K562 (cell line): Measurements from ENCODE around the gene VSIG10L. TPM values are rescaled to one million over a fixed set of nuclear protein-coding genes. Genes with fewer than 3 reads are reported as not detected.

Experiments
- BRD9 ChIP-seq: fragments of 450-650 bp; IDR thresholded peaks from 2 replicates; pipeline ENCODE4 v1.6.1; 2018; ENCODE audit warnings: low read depth; ENCODE audit not compliant: partially characterized antibody
- FOXJ2 ChIP-seq: fragments of 200-800 bp; sonication (Bioruptor generic); IDR thresholded peaks from 2 replicates; pipeline ENCODE4 v1.6.1; 2016; ENCODE audit warnings: missing genetic modification characterization, missing compliant biosample characterization
- FOXK1 ChIP-seq: sonication (generic); formaldehyde crosslinking; IDR thresholded peaks from 2 replicates; pipeline ENCODE4 v1.8.0; 2022; ENCODE audit warnings: missing genetic modification reagents, mild to moderate bottlenecking, borderline replicate concordance
- GTF2F1 ChIP-seq: IDR thresholded peaks from 2 replicates; pipeline ENCODE4 v1.6.1; 2011; ENCODE audit warnings: low read depth, low read length, improper control_type of control experiment
- HDAC1 ChIP-seq, 2 experiments: fragments of 450-650 bp; IDR thresholded peaks; 2 replicates each; pipeline ENCODE4 v1.6.1; 2016 to 2017; ENCODE audit warnings: inconsistent platforms in 1 of 2, mild to moderate bottlenecking in 1 of 2, moderate library complexity in 1 of 2
- KLF10 ChIP-seq: fragments of 250-450 bp; sonication (Bioruptor Pico); IDR thresholded peaks from 2 replicates; pipeline ENCODE4 v1.6.1; 2021; ENCODE audit warnings: matching md5 sums
- LARP7 ChIP-seq: fragments of 450-650 bp; IDR thresholded peaks from 2 replicates; pipeline ENCODE4 v1.6.1; 2016
- NCOA1 ChIP-seq: fragments of 450-650 bp; IDR thresholded peaks from 2 replicates; pipeline ENCODE4 v1.6.1; 2016; ENCODE audit warnings: low read depth
- NCOR1 ChIP-seq: fragments of 450-650 bp; IDR thresholded peaks from 2 replicates; pipeline ENCODE4 v1.6.1; 2016; ENCODE audit warnings: mild to moderate bottlenecking, moderate library complexity
- NELFE ChIP-seq: IDR thresholded peaks from 2 replicates; pipeline ENCODE4 v1.6.1; 2011; ENCODE audit warnings: mild to moderate bottlenecking; ENCODE audit not compliant: insufficient read depth, insufficient read length
- NEUROD1 ChIP-seq: fragments of 150-350 bp; IDR thresholded peaks from 2 replicates; pipeline ENCODE4 v1.6.1; 2014; ENCODE audit warnings: borderline replicate concordance, low read length, low read depth; ENCODE audit not compliant: partially characterized antibody
- NR1H2 ChIP-seq: sonication (generic); formaldehyde crosslinking; IDR thresholded peaks from 2 replicates; pipeline ENCODE4 v1.4.0; 2020; ENCODE audit warnings: mild to moderate bottlenecking, missing genetic modification reagents
- POLR2AphosphoS5 ChIP-seq: IDR thresholded peaks from 2 replicates; pipeline ENCODE4 v1.6.1; 2011; ENCODE audit warnings: mild to moderate bottlenecking, low read depth, low read length, moderate library complexity; ENCODE audit not compliant: control insufficient read depth, insufficient read depth
- SIN3A ChIP-seq, 2 experiments: fragments of 150-350 bp in 1 of 2; IDR thresholded peaks; 2 replicates each; pipeline ENCODE4 v1.6.1; 2011 to 2016; ENCODE audit warnings: borderline replicate concordance in 2 of 2, low read depth in 2 of 2, low read length in 2 of 2, mild to moderate bottlenecking in 2 of 2, moderate library complexity in 2 of 2; ENCODE audit not compliant: control insufficient read depth in 1 of 2
- SRSF1 ChIP-seq: fragments of 200-400 bp; formaldehyde crosslinking; IDR thresholded peaks from 2 replicates; pipeline ENCODE4 v1.6.1; 2017; ENCODE audit warnings: mild to moderate bottlenecking, low read depth, low read length, moderate library complexity
- TSC22D4 ChIP-seq: fragments of 450-650 bp; IDR thresholded peaks from 2 replicates; pipeline ENCODE4 v1.6.1; 2016; ENCODE audit warnings: missing genetic modification characterization, missing biosample characterization, control low read depth
- ZBED1 ChIP-seq: IDR thresholded peaks from 2 replicates; pipeline ENCODE4 v1.6.1; 2014
- ZNF12 ChIP-seq: sonication (generic); formaldehyde crosslinking; IDR thresholded peaks from 2 replicates; pipeline ENCODE4 v1.4.0; 2020; ENCODE audit warnings: mild to moderate bottlenecking, missing genetic modification reagents
- ZNF77 ChIP-seq: fragments of 250-450 bp; sonication (Bioruptor Pico); IDR thresholded peaks from 2 replicates; pipeline ENCODE4 v1.5.0; 2020
- polyA plus RNA-seq, 8 experiments: library from polyadenylated mRNA; depleted of rRNA in 4 of 8; stranded (reverse) in 5 of 8; unstranded in 3 of 8; fragments of >200 nt; fragmentation: Nextera tagmentation in 2 of 8; fragmentation: Illumina TruSeq in 1 of 8; extraction: Ambion mirVana in 2 of 8; extraction: Trizol in 1 of 8; gene quantifications; 2 replicates each; pipeline versions ENCODE4 v1.2.1 to v1.2.3, GENCODE V29; 2011 to 2014; ENCODE audit warnings: inconsistent platforms in 1 of 8, missing spikeins in 1 of 8
- total RNA-seq, 7 experiments: library from RNA; depleted of rRNA in 6 of 7; stranded (reverse); fragments of >200 nt in 6 of 7; fragmentation: Illumina TruSeq in 2 of 7; extraction: Trizol in 2 of 7; gene quantifications; 2 replicates each; pipeline versions ENCODE4 v1.2.1 to v1.2.3, GENCODE V29; 2011 to 2021; ENCODE audit warnings: low replicate concordance in 1 of 7
- TF ChIP-seq, protein P1 (sequence below): sonication (generic); formaldehyde crosslinking; IDR thresholded peaks from 2 replicates; pipeline ENCODE4 v1.8.1; 2023; ENCODE audit warnings: missing genetic modification reagents, mild to moderate bottlenecking, borderline replicate concordance
- TF ChIP-seq, protein P2 (sequence below): fragments of 450-650 bp; formaldehyde crosslinking; IDR thresholded peaks from 2 replicates; pipeline ENCODE4 v1.4.0; 2020; ENCODE audit warnings: mild to moderate bottlenecking, moderate library complexity
- TF ChIP-seq, protein P3 (sequence below): sonication (generic); IDR thresholded peaks from 2 replicates; pipeline ENCODE4 v1.6.1; 2016

Gene VSIG10L
- total and polyA plus RNA-seq, 9 of the 15 experiments (the other 6 are each of a cell fraction or from before 2014, with no cell fraction given) = 1.1 to 7.6 (median 2.2) TPM

DNA sequence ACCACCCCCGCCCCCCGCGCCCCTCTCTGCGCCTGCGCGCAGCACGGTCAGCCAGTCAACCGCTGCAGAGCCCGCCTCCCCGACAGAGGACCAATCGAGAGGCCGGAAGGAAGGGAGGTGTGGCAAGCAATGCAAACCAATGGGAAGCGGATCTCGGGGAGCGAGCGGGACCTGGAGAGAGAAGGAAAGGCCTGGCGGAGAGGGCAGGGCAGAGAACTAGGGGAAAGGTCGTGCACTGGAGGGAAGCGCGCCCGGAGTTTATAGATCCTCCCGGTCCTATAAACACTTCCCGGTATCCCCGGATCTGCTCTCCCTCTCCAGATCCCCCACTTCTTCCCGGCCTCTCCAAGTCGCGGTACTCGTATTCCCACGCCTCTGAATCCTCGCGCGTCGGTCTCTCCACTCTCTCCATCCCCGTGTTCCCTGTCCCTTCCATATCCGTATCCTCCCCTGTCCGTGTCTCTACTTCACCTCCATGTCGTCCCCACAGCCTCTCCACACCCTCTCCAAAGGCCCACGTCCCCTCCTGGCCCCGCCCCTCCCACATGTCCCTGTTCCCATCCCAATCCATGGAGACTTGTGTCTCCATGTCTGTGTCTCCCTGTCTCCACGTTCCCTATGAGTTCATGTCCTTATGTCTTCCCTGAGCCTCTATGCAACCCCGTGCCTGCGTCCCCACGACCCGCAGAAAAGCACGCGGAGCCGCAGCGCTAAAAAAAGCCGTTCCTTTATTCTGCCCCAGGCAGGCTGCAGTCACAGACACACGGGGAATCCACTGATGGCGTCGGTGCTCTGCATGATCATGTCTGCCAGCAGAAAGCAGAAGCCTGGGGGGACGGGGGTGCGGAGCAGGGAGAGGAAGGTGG is 24.7 kb upstream of the VSIG10L start (continued):
- TF ChIP-seq, protein P1, sequence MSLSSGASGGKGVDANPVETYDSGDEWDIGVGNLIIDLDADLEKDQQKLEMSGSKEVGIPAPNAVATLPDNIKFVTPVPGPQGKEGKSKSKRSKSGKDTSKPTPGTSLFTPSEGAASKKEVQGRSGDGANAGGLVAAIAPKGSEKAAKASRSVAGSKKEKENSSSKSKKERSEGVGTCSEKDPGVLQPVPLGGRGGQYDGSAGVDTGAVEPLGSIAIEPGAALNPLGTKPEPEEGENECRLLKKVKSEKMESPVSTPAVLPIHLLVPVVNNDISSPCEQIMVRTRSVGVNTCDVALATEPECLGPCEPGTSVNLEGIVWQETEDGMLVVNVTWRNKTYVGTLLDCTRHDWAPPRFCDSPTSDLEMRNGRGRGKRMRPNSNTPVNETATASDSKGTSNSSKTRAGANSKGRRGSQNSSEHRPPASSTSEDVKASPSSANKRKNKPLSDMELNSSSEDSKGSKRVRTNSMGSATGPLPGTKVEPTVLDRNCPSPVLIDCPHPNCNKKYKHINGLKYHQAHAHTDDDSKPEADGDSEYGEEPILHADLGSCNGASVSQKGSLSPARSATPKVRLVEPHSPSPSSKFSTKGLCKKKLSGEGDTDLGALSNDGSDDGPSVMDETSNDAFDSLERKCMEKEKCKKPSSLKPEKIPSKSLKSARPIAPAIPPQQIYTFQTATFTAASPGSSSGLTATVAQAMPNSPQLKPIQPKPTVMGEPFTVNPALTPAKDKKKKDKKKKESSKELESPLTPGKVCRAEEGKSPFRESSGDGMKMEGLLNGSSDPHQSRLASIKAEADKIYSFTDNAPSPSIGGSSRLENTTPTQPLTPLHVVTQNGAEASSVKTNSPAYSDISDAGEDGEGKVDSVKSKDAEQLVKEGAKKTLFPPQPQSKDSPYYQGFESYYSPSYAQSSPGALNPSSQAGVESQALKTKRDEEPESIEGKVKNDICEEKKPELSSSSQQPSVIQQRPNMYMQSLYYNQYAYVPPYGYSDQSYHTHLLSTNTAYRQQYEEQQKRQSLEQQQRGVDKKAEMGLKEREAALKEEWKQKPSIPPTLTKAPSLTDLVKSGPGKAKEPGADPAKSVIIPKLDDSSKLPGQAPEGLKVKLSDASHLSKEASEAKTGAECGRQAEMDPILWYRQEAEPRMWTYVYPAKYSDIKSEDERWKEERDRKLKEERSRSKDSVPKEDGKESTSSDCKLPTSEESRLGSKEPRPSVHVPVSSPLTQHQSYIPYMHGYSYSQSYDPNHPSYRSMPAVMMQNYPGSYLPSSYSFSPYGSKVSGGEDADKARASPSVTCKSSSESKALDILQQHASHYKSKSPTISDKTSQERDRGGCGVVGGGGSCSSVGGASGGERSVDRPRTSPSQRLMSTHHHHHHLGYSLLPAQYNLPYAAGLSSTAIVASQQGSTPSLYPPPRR (CRISPR knock-in tag) = 0 out of 2 replicates have a peak, but pooled peaks have one; percentile 29
- no peak for TF ChIP-seq NELFE
- TF ChIP-seq POLR2AphosphoS5 = peak; percentile 94
- peak; percentile 51; the same call in 1 of the 2 replicates for TF ChIP-seq NCOA1
- peak in 1 of 2 experiments; percentile 65; a peak in 1 of 4 replicates for TF ChIP-seq SIN3A (IDR thresholded peaks at IDR 0.05; ENCODE audit: borderline replicate concordance in 2 of 2, control insufficient read depth in 1 of 2, low read depth in 2 of 2, low read length in 2 of 2)
- TF ChIP-seq NEUROD1 = peak; percentile 48
- TF ChIP-seq HDAC1 (IDR thresholded peaks at IDR 0.05) = peak in 1 of 2 experiments; percentile 89; a peak in 2 of 4 replicates
- TF ChIP-seq NR1H2 (CRISPR knock-in tag) = 0 out of 2 replicates have a peak, but pooled peaks have one; percentile 76
- no peak for TF ChIP-seq FOXJ2 (tag)
- TF ChIP-seq, protein P2, sequence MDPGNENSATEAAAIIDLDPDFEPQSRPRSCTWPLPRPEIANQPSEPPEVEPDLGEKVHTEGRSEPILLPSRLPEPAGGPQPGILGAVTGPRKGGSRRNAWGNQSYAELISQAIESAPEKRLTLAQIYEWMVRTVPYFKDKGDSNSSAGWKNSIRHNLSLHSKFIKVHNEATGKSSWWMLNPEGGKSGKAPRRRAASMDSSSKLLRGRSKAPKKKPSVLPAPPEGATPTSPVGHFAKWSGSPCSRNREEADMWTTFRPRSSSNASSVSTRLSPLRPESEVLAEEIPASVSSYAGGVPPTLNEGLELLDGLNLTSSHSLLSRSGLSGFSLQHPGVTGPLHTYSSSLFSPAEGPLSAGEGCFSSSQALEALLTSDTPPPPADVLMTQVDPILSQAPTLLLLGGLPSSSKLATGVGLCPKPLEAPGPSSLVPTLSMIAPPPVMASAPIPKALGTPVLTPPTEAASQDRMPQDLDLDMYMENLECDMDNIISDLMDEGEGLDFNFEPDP (CRISPR knock-in tag) = no peak
- TF ChIP-seq, protein P3, sequence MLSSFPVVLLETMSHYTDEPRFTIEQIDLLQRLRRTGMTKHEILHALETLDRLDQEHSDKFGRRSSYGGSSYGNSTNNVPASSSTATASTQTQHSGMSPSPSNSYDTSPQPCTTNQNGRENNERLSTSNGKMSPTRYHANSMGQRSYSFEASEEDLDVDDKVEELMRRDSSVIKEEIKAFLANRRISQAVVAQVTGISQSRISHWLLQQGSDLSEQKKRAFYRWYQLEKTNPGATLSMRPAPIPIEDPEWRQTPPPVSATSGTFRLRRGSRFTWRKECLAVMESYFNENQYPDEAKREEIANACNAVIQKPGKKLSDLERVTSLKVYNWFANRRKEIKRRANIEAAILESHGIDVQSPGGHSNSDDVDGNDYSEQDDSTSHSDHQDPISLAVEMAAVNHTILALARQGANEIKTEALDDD = no peak
- peak; percentile 96 for TF ChIP-seq LARP7
- TF ChIP-seq SRSF1 = no peak
- TF ChIP-seq ZNF12 = no peak; the same call in 1 of the 2 replicates
- TF ChIP-seq ZNF77 (CRISPR knock-in tag) = 0 out of 2 replicates have a peak, but pooled peaks have one; percentile 26
- no peak for TF ChIP-seq GTF2F1
- TF ChIP-seq BRD9 = peak; percentile 82
- no peak for TF ChIP-seq TSC22D4
- TF ChIP-seq NCOR1 = peak; percentile 51
- TF ChIP-seq ZBED1 = no peak
- TF ChIP-seq KLF10 (CRISPR knock-in tag) = no peak
- TF ChIP-seq FOXK1 (CRISPR knock-in tag) = peak; percentile 43; the same call in 1 of the 2 replicates
